ENCODE results near the gene AIMP2.

DNA sequence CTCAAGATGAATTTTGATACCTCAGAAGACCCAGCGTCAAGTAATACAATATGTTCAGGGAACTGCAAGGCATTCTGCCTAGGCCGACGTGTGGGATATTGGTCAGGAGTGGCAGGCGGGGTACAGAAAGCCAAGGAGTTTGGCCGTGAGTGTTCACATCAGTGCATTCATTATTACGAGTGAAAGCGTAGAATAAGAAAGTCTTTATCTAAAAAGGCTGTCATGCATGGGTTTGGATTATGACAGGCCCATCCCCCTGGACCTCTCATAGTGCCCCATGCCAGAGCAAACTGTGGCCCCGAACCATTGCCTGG is 7.5 kb downstream of the AIMP2 start:
- TF ChIP-seq POLR2A (IDR thresholded peaks at IDR 0.05; ENCODE audit: low read depth) = no peak
- no peak for TF ChIP-seq CTCF (IDR thresholded peaks at IDR 0.05)
- TF ChIP-seq EP300 (IDR thresholded peaks at IDR 0.05) = no peak

Data from esophagus muscularis mucosa (tissue), 4 donors.